ENCODE data around the gene DDR2.

The DDR2 gene

GRCh38 chr1:162587761-162588260, 44.5 kb upstream of the DDR2 start:
- ATAC-seq: no peak
- TF ChIP-seq RARB (CRISPR knock-in tag; IDR thresholded peaks at IDR 0.05): no peak
- no peak for TF ChIP-seq ZNF565 (CRISPR knock-in tag; conservative IDR thresholded peaks at IDR 0.05; ENCODE audit: low read depth)
- no peak for TF ChIP-seq PPARA (CRISPR knock-in tag; IDR thresholded peaks at IDR 0.05; ENCODE audit: borderline replicate concordance)
- no peak for TF ChIP-seq ZFP30 (CRISPR knock-in tag; IDR thresholded peaks at IDR 0.05)
- TF ChIP-seq, protein P1, sequence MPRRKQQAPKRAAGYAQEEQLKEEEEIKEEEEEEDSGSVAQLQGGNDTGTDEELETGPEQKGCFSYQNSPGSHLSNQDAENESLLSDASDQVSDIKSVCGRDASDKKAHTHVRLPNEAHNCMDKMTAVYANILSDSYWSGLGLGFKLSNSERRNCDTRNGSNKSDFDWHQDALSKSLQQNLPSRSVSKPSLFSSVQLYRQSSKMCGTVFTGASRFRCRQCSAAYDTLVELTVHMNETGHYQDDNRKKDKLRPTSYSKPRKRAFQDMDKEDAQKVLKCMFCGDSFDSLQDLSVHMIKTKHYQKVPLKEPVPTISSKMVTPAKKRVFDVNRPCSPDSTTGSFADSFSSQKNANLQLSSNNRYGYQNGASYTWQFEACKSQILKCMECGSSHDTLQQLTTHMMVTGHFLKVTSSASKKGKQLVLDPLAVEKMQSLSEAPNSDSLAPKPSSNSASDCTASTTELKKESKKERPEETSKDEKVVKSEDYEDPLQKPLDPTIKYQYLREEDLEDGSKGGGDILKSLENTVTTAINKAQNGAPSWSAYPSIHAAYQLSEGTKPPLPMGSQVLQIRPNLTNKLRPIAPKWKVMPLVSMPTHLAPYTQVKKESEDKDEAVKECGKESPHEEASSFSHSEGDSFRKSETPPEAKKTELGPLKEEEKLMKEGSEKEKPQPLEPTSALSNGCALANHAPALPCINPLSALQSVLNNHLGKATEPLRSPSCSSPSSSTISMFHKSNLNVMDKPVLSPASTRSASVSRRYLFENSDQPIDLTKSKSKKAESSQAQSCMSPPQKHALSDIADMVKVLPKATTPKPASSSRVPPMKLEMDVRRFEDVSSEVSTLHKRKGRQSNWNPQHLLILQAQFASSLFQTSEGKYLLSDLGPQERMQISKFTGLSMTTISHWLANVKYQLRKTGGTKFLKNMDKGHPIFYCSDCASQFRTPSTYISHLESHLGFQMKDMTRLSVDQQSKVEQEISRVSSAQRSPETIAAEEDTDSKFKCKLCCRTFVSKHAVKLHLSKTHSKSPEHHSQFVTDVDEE (CRISPR knock-in tag; IDR thresholded peaks at IDR 0.05): no peak
- no peak for TF ChIP-seq SNAI2 (CRISPR knock-in tag; IDR thresholded peaks at IDR 0.05)
- no peak for TF ChIP-seq ARNTL (CRISPR knock-in tag; IDR thresholded peaks at IDR 0.05; ENCODE audit: borderline replicate concordance, low read depth)
- TF ChIP-seq ESRRG (CRISPR knock-in tag; IDR thresholded peaks at IDR 0.05): no peak
- no peak for TF ChIP-seq CSRNP3 (CRISPR knock-in tag; IDR thresholded peaks at IDR 0.05)
- TF ChIP-seq ZC3H10 (CRISPR knock-in tag; IDR thresholded peaks at IDR 0.05): no peak
- no peak for TF ChIP-seq GLIS3 (CRISPR knock-in tag; IDR thresholded peaks at IDR 0.05)
- no peak for TF ChIP-seq ZFP3 (CRISPR knock-in tag; IDR thresholded peaks at IDR 0.05)

DNA sequence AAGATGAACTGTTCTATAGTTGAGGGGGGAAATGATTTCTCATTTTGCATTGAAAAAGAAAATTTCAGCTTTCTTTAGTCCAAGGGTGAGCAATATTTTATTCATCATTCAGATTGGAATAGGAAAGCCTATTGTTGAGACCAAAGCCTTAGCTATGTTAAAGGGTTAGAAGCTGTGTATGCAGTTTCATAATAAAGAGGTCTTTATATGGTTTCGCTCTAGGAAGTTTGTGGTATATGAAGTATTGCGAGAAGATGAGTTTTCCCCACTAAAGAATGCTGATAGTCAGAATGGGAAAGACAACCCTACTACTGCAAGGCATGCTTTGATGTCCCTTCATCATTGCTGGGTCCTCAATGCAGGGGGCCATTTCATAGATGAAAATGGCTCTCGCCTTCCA, 42.2 kb upstream of the DDR2 start:
- no peak for ATAC-seq
- no peak for TF ChIP-seq ESRRG (CRISPR knock-in tag; IDR thresholded peaks at IDR 0.05)
- TF ChIP-seq TOX (CRISPR knock-in tag; IDR thresholded peaks at IDR 0.05; ENCODE audit: borderline replicate concordance): no peak
- TF ChIP-seq POU6F1 (CRISPR knock-in tag; IDR thresholded peaks at IDR 0.05; ENCODE audit: borderline replicate concordance, low read depth): no peak
- no peak for TF ChIP-seq CSDC2 (CRISPR knock-in tag; IDR thresholded peaks at IDR 0.05)
- TF ChIP-seq ZNF70 (CRISPR knock-in tag; IDR thresholded peaks at IDR 0.05): no peak
- TF ChIP-seq, protein P1 (CRISPR knock-in tag; IDR thresholded peaks at IDR 0.05): no peak
- TF ChIP-seq, protein P2, sequence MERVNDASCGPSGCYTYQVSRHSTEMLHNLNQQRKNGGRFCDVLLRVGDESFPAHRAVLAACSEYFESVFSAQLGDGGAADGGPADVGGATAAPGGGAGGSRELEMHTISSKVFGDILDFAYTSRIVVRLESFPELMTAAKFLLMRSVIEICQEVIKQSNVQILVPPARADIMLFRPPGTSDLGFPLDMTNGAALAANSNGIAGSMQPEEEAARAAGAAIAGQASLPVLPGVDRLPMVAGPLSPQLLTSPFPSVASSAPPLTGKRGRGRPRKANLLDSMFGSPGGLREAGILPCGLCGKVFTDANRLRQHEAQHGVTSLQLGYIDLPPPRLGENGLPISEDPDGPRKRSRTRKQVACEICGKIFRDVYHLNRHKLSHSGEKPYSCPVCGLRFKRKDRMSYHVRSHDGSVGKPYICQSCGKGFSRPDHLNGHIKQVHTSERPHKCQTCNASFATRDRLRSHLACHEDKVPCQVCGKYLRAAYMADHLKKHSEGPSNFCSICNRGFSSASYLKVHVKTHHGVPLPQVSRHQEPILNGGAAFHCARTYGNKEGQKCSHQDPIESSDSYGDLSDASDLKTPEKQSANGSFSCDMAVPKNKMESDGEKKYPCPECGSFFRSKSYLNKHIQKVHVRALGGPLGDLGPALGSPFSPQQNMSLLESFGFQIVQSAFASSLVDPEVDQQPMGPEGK (CRISPR knock-in tag; IDR thresholded peaks at IDR 0.05; ENCODE audit: borderline replicate concordance): no peak
- no peak for TF ChIP-seq CSRNP3 (CRISPR knock-in tag; IDR thresholded peaks at IDR 0.05)
- TF ChIP-seq RARB (CRISPR knock-in tag; IDR thresholded peaks at IDR 0.05): no peak
- no peak for TF ChIP-seq TCF4 (CRISPR knock-in tag; IDR thresholded peaks at IDR 0.05; ENCODE audit: borderline replicate concordance)
- TF ChIP-seq, protein P3, sequence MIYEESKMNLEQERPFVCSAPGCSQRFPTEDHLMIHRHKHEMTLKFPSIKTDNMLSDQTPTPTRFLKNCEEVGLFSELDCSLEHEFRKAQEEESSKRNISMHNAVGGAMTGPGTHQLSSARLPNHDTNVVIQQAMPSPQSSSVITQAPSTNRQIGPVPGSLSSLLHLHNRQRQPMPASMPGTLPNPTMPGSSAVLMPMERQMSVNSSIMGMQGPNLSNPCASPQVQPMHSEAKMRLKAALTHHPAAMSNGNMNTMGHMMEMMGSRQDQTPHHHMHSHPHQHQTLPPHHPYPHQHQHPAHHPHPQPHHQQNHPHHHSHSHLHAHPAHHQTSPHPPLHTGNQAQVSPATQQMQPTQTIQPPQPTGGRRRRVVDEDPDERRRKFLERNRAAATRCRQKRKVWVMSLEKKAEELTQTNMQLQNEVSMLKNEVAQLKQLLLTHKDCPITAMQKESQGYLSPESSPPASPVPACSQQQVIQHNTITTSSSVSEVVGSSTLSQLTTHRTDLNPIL (CRISPR knock-in tag; IDR thresholded peaks at IDR 0.05; ENCODE audit: low read depth): no peak
- no peak for TF ChIP-seq BACH2 (CRISPR knock-in tag; IDR thresholded peaks at IDR 0.05; ENCODE audit: borderline replicate concordance)
- TF ChIP-seq SNAI2 (CRISPR knock-in tag; IDR thresholded peaks at IDR 0.05): no peak
- no peak for TF ChIP-seq ZFP3 (CRISPR knock-in tag; IDR thresholded peaks at IDR 0.05)
- no peak for TF ChIP-seq ZNF565 (CRISPR knock-in tag; conservative IDR thresholded peaks at IDR 0.05; ENCODE audit: low read depth)

Measured in SK-N-SH treated with all-trans-retinoic acid at 6 μM for 48 hours (cell line).